Stimulated activated CD4-positive, alpha-beta T cell treated with anti-CD3 and anti-CD28 coated beads, Interleukin-15, amount 100 ng/mL, for 1 hour (primary cell): ENCODE data around the gene CENPF.
"Not testable (repeated sequence)": the region's sequence is repeated elsewhere in the genome, so short reads cannot be mapped to it uniquely, and the experiment has no call there.

Source experiments
- DNase-seq, 2 donors: peaks; one replicate each; pipeline ENCODE4 v3.0.0-alpha.2; 2020; ENCODE audit warnings: low read depth in 1 of 2, low spot score in 1 of 2

CENPF gene, protein sequence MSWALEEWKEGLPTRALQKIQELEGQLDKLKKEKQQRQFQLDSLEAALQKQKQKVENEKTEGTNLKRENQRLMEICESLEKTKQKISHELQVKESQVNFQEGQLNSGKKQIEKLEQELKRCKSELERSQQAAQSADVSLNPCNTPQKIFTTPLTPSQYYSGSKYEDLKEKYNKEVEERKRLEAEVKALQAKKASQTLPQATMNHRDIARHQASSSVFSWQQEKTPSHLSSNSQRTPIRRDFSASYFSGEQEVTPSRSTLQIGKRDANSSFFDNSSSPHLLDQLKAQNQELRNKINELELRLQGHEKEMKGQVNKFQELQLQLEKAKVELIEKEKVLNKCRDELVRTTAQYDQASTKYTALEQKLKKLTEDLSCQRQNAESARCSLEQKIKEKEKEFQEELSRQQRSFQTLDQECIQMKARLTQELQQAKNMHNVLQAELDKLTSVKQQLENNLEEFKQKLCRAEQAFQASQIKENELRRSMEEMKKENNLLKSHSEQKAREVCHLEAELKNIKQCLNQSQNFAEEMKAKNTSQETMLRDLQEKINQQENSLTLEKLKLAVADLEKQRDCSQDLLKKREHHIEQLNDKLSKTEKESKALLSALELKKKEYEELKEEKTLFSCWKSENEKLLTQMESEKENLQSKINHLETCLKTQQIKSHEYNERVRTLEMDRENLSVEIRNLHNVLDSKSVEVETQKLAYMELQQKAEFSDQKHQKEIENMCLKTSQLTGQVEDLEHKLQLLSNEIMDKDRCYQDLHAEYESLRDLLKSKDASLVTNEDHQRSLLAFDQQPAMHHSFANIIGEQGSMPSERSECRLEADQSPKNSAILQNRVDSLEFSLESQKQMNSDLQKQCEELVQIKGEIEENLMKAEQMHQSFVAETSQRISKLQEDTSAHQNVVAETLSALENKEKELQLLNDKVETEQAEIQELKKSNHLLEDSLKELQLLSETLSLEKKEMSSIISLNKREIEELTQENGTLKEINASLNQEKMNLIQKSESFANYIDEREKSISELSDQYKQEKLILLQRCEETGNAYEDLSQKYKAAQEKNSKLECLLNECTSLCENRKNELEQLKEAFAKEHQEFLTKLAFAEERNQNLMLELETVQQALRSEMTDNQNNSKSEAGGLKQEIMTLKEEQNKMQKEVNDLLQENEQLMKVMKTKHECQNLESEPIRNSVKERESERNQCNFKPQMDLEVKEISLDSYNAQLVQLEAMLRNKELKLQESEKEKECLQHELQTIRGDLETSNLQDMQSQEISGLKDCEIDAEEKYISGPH (N-terminal part only)

GRCh38 chr1:214602764-214603657 lies at the start of gene CENPF:
CENPF (plus strand) TSS chr1:214603195; CDS start chr1:214613755, 10,560 bp downstream.
- DNase-seq = peak; percentile 81 to 85

GRCh38 chr1:214557952-214558735 lies 44.9 kb upstream of the CENPF start:
- DNase-seq = no peak

- no peak for DNase-seq
Observed at GRCh38 chr1:214563881-214564280, 39.1 kb upstream of the CENPF start.

DNA sequence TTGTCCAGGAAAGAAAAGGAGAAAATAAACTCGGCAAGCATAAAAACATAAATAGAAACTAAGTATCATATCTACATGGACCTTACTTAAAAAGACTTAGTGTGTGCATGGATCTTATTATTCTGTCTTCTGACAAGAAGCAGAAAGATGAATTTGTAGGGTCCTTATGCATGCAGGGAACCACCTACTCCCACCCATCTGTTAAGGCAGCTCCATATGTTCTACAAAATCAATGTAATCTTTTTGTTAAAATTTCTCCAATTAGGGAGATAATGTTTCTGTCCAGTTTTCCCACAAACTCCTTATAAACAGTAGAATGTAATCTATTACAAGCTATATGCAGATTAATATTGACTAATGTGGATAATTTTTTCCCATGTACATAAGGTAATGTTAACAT lies 37.7 kb upstream of the CENPF start:
- DNase-seq = no peak

DNA sequence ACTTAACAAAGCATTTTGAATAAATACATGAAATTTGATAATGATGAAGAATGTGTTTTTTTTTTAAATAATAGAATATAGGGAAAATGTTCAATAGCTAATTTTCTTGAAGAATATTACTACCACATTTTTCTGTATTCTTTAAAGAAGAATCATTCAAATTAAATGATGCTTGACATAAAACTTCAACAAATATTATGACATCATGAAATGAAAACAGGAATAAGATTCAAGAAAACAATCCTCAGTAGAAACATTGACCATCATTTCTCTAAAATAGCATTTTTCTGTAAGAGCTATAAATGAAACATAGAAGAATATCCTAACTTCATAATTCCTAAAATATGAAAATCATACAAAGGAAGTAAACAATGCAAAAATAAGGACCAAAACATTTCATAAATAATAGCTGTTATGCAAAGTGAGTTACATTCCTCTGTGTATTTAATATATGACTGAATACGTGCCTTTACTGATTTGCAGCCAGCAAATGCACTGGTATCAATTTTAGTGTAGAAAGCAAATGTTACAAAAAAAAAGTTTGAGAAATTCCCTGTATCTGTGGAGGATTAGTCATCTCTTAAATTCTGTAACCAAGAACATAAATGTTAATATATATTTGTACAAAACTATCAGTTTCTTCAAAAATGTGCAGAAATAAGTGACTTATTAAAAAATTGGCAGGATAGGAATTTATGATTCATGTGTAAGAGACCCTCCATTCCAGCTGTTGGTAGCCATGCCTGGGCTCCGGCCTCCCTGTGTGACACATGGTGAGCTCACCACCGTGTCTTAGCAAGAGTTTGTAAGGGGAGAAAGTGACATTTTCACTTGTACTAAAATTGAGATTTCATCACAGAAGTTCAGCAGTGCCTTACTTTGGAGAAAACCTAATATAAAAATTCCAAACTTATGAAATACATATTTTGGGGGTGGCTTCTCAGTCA lies 36.6 kb upstream of the CENPF start:
- DNase-seq = no peak

DNA sequence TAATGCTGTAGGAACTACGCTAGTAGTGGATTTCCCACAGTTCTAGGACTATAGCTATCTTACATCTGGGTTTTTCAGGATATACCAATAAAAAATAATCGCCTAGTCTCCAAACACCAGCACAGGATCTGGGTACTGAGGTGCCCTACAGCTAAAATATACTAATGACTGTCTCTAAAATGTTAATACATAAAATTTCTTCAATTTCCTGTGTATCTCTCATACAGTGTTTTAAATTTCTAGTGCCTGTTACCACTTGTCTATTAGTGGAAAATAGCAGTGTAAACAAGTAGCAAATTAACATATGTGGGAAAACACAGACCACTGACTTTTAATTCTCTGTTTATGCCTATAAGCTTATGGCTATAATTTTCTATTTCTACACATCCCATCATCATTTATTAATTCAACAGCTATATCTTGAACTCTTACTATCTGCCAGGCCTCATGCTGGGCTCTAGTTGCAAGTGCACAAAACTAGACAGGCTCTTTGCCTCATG lies 35.5 kb upstream of the CENPF start:
- DNase-seq = no peak

DNA sequence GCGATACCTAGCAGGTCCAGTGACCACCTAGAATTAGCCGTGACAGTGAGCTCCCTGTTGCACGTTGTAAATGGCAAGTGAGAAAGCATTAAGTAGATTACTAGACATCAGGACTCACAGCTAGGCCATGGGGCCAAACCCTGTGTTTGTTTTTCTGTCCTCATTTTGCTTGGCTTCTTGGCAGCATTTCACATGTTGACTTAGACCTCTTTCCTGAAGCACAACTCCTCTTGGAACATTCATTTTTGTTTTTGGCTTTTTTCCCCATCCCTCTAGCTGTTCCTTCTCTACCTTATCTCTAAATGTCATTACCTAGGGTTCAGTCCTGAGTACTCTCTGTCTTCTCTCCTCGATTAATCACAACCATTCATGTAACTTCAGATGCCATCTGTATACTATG lies 34.7 kb upstream of the CENPF start:
- no peak for DNase-seq

DNA sequence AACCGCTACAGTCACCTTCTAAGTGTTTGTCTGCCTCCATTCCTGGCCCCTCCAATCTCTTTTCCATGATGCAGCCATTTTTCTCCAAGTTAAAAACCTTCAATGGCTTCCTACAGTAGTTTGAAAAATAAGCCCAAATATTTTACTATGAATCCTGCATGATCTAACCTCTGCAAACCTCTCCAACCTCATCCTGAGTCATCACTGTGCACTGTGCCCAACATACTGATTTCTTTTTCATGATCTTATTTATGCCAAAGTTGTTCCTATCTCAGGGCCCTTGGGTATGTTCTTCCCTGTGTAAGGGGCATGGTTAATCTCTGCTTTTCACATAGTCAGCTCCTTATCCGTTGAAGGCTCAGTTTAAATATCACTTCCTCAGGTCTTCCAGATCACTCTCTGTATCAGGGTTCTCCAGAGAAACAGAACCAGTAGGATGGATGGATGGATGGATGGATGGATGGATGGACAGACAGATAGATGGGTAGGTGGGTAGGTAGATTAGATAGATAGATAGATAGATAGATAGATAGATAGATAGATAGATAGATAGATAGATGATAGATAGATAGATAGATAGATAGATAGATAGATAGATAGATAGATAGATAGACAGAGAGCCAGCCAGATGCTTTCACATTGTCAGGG lies 33.5 kb upstream of the CENPF start:
- DNase-seq = no peak

GRCh38 chr1:214570442-214570841 lies 32.6 kb upstream of the CENPF start:
- DNase-seq = no peak

- no peak for DNase-seq
Observed at GRCh38 chr1:214571281-214571680, 31.7 kb upstream of the CENPF start.

DNA sequence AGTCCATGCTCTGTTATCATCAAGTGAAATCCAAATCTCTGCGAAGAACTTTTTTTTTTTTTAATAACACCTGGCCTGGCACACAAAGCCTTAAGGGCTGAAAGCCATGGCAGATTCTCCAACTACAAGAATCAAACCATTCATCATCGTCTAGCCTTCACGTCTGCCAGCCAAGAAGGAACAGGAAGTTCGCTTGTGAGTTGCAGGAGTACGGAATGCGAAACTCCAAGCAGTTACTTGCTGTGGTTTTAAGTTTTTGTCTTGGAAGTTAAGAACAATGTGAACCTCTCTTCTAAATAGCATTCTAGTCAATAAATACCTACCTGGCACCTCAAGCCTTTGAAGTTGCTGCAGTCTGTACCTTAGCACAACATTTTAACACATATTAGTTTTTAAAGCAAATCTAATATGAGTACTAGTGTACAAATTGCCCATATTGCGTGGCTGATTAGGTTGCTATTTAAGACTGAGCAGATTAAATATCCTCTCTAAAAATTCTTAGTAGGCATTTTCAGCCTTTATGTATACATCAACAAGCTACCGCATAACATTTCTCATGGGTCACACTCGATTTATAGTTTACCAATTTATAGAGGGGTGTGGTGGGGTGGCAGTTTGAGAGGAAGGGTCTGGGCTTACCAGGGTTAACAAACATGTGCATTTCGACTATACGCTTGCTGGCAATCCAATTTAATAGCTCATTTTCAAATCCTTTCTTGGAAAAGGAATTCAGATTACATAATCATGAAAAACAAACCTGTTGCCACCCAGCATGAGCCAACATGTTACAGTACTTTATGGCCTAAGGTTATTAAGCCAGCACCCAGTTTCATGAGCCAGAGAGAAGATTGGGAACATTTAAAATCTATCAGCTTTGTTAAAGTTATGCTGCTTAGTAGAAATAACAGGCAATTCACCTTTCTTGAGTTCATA lies 29.3 kb upstream of the CENPF start:
- no peak for DNase-seq

DNA sequence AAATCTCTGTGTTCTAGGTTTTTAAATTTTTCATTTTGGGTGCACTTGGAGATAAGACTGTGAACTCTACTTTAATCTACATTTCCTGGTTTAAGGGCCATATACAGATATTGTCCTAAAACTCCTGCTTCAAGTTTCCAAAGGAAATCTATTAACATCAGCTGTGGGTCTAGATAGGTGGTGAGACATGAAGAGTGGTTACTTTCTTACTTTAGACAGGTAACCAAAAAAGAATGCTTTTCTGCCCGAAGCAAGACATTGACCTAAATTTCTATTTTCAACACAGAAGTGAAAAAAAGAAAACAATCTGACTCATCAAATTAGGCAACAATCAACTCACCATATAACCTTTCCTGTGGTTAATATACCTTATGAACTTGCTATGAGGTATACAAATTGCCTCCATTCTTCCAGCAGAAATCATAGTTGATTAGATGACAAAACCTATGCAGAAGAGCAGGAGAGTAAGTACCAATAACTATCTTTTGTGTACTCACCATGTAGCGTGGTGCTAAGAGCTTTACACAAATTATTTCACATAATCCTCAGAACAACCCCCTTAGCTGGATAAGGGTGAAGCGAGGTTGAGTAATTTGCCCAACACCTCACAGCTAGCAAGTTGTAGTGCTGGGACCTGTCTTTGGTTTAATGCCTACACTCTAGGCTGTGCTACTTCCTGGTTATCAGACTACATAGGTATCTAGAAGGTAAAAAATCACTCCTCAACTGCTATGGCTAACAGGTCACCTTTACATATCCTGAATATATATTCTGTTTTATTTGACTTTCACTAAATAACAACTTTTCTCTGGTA lies 28.2 kb upstream of the CENPF start:
- DNase-seq = no peak

GRCh38 chr1:214576120-214576519 lies 26.9 kb upstream of the CENPF start:
- DNase-seq = not testable (repeated sequence)

DNA sequence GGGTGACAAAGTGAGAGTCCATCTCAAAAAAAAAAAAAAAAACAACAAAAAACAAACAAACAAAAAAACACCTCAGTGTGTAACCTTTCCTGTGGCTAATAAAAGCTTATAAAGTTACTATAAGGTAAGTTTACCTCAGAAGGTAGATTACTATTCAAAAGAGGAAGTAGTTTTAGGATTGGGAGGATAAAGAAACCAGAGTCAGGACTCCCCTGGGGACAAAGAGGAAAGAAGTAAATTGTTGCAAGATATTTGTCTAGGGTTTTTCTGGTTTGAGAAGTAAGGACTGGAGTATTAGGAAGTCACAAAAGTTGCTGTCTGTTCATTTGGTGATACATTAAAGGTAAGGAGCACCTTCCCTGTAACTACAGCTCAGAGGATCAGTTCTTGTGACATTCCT lies 23.8 kb upstream of the CENPF start:
- no peak for DNase-seq

GRCh38 chr1:214581785-214582184 lies 21.2 kb upstream of the CENPF start:
- DNase-seq = no peak
